Calu3 (cell line): ENCODE measurements around the gene RER1. TPM values are rescaled to one million over a fixed set of nuclear protein-coding genes. Genes with fewer than 3 reads are reported as not detected.
"Not testable (repeated sequence)": the region's sequence is repeated elsewhere in the genome, so short reads cannot be mapped to it uniquely, and the experiment has no call there.

ENCODE experiments used
- BruUV-seq: library from RNA; stranded (reverse); fragments of 400-500 nt; replicated peaks from 2 replicates; lab custom pipeline; 2021; lab: Mats Ljungman, UMichigan
- CTCF ChIA-PET: fragments of 300-600 bp; sonication (Branson Sonifier 250); formaldehyde crosslinking; loops from one replicate; lab custom pipeline; 2022; ENCODE audit warnings: antibody characterized with exemption; lab: Charles Lee
- DNase-seq: peaks from one replicate; pipeline ENCODE4 v3.0.0; 2022
- H3K27ac Mint-ChIP-seq: one replicate; pipeline ENCODE4 v1.8.0; 2022; ENCODE audit warnings: mixed read lengths; ENCODE audit not compliant: unreplicated experiment
- H3K27me3 Mint-ChIP-seq: one replicate; pipeline ENCODE4 v1.8.0; 2022; ENCODE audit warnings: mixed read lengths; ENCODE audit not compliant: unreplicated experiment
- H3K36me3 Mint-ChIP-seq: one replicate; pipeline ENCODE4 v1.8.0; 2022; ENCODE audit warnings: mild to moderate bottlenecking, moderate library complexity, mixed read lengths; ENCODE audit not compliant: insufficient read depth, unreplicated experiment
- H3K4me1 Mint-ChIP-seq: one replicate; pipeline ENCODE4 v1.8.0; 2022; ENCODE audit warnings: mild to moderate bottlenecking, low read depth, mixed read lengths; ENCODE audit not compliant: unreplicated experiment
- H3K4me3 Mint-ChIP-seq: one replicate; pipeline ENCODE4 v1.8.0; 2022; ENCODE audit warnings: mild to moderate bottlenecking, low read depth, moderate library complexity, mixed read lengths; ENCODE audit not compliant: unreplicated experiment
- H3K9me3 Mint-ChIP-seq: one replicate; pipeline ENCODE4 v1.8.0; 2022; ENCODE audit warnings: low read depth, mixed read lengths; ENCODE audit not compliant: unreplicated experiment
- intact Hi-C: fragments of 100-400 bp; cut with micrococcal nuclease; formaldehyde crosslinking; loops from one replicate; pipeline ENCODE4 v1.10.0; 2022; ENCODE audit not compliant: unreplicated experiment
- total RNA-seq: library from RNA; stranded (reverse); gene quantifications from 2 replicates; pipeline ENCODE4 v1.2.3, GENCODE V29; 2022
- TF ChIP-seq, protein P1 (sequence below): fragments of 200-600 bp; IDR thresholded peaks from one replicate; pipeline ENCODE4 v1.8.0; 2022; ENCODE audit warnings: antibody characterized with exemption; ENCODE audit not compliant: unreplicated experiment

RER1 gene
- total RNA-seq, 1 experiment from 2014 or later = 118 TPM

- intact Hi-C loops = no loop called here
- TF ChIP-seq, protein P1, sequence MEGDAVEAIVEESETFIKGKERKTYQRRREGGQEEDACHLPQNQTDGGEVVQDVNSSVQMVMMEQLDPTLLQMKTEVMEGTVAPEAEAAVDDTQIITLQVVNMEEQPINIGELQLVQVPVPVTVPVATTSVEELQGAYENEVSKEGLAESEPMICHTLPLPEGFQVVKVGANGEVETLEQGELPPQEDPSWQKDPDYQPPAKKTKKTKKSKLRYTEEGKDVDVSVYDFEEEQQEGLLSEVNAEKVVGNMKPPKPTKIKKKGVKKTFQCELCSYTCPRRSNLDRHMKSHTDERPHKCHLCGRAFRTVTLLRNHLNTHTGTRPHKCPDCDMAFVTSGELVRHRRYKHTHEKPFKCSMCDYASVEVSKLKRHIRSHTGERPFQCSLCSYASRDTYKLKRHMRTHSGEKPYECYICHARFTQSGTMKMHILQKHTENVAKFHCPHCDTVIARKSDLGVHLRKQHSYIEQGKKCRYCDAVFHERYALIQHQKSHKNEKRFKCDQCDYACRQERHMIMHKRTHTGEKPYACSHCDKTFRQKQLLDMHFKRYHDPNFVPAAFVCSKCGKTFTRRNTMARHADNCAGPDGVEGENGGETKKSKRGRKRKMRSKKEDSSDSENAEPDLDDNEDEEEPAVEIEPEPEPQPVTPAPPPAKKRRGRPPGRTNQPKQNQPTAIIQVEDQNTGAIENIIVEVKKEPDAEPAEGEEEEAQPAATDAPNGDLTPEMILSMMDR = no peak
- Mint-ChIP-seq H3K4me3 (no peak overlapping the region), H3K27me3 (peaks cover 52% of the 10 kb centered on the region), H3K27ac (no peak overlapping the region), H3K9me3 (no peaks in the 10 kb centered on the region), H3K4me1 (no peaks in the 10 kb centered on the region), H3K36me3 (no peaks in the 10 kb centered on the region)
- no peak for DNase-seq
- CTCF ChIA-PET = no interaction called here
- no TSS peak for BruUV-seq
Observed at GRCh38 chr1:2438038-2438437, 46.4 kb downstream of the RER1 start.

- H3K4me1 Mint-ChIP-seq = no peaks in the 10 kb centered on the region
- no peaks in the 10 kb centered on the region for H3K36me3 Mint-ChIP-seq
- TF ChIP-seq, protein P1 = no peak
- peaks cover 52% of the 10 kb centered on the region for H3K27me3 Mint-ChIP-seq
- CTCF ChIA-PET = no interaction called here
- intact Hi-C loops = no loop called here
- H3K9me3 Mint-ChIP-seq = no peaks in the 10 kb centered on the region
- H3K4me3 Mint-ChIP-seq = no peak overlapping the region
- no TSS peak for BruUV-seq
- H3K27ac Mint-ChIP-seq = no peak overlapping the region
- no peak for DNase-seq
Observed at GRCh38 chr1:2438641-2439040, 47.0 kb downstream of the RER1 start.

DNA sequence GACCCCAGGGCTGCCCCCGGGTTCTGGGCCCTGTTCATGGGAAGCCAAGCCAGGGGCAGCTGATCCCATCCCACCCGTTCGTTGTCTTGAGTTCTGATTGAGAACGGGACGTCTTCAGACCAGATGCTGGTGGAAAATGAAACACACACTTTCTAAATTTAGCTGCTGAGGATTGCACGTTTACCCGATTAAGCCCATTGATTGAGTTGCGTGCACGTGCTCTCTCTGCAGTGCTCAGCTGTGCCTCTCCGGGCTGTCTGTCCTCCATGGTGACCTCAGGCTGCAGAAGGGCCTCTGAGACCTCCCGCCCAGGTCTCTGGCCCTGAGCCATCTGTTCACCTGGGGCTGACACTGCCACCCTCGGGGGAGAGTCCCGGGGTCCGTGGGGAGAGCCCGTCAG is 47.7 kb downstream of the RER1 start:
- no peaks in the 10 kb centered on the region for H3K9me3 Mint-ChIP-seq
- H3K27me3 Mint-ChIP-seq = peaks cover 52% of the 10 kb centered on the region
- H3K27ac Mint-ChIP-seq = no peak overlapping the region
- intact Hi-C loops = no loop called here
- CTCF ChIA-PET = no interaction called here
- no peaks in the 10 kb centered on the region for H3K4me1 Mint-ChIP-seq
- no peak overlapping the region for H3K4me3 Mint-ChIP-seq
- no peak for DNase-seq
- no peaks in the 10 kb centered on the region for H3K36me3 Mint-ChIP-seq
- no TSS peak for BruUV-seq
- TF ChIP-seq, protein P1 = no peak

- DNase-seq, H3K27ac Mint-ChIP-seq, H3K4me1 Mint-ChIP-seq, BruUV-seq, CTCF ChIA-PET, intact Hi-C loops, H3K9me3 Mint-ChIP-seq, H3K36me3 Mint-ChIP-seq, H3K4me3 Mint-ChIP-seq: not testable (repeated sequence)
- peaks cover 55% of the 10 kb centered on the region for H3K27me3 Mint-ChIP-seq
Observed at GRCh38 chr1:2440346-2440745, 48.7 kb downstream of the RER1 start.

- Mint-ChIP-seq H3K27ac (no peak overlapping the region), H3K4me3 (no peak overlapping the region), H3K36me3 (peaks cover 3% of the 10 kb centered on the region), H3K9me3 (no peaks in the 10 kb centered on the region), H3K4me1 (no peaks in the 10 kb centered on the region), H3K27me3 (peaks cover 53% of the 10 kb centered on the region)
- TF ChIP-seq, protein P1 = no peak
- no peak for DNase-seq
- CTCF ChIA-PET = no interaction called here
- intact Hi-C loops = no loop called here
- no TSS peak for BruUV-seq
Observed at GRCh38 chr1:2441746-2442145, 50.1 kb downstream of the RER1 start.
